Heart right ventricle (tissue), 16 donors: ENCODE measurements around the gene OR2AG1. TPM values are rescaled to one million over a fixed set of nuclear protein-coding genes. Genes with fewer than 3 reads are reported as not detected.
A peak's percentile ranks its signal among the peaks of the same experiment; 100 is the strongest.

Source experiments
- ATAC-seq, 8 donors: fragments of 200-7000 bp; cut with Tn5 transposase; one replicate each; pipeline ENCODE4 v1.9.1; 2020; ENCODE audit warnings: mild to moderate bottlenecking in 8 of 8, moderate library complexity in 8 of 8, moderate number of reproducible peaks in 1 of 8
- DNase-seq, 2 donors: peaks; one replicate each; pipeline ENCODE4 v3.0.0-alpha.2; 2020
- H3K27ac ChIP-seq, 10 donors: fragments of 200-600 bp; sonication (generic) in 2 of 10; one replicate each; pipeline versions ENCODE4 v1.5.0 to v1.8.0; 2020 to 2022; ENCODE audit warnings: mild to moderate bottlenecking in 3 of 10
- H3K27me3 ChIP-seq, 7 donors: fragments of 200-600 bp; one replicate each; pipeline ENCODE4 v1.8.0; 2021 to 2022; ENCODE audit warnings: mild to moderate bottlenecking in 2 of 7
- H3K36me3 ChIP-seq, 9 donors: fragments of 200-600 bp; sonication (generic) in 1 of 9; one replicate each; pipeline versions ENCODE4 v1.5.0 to v1.8.0; 2020 to 2022; ENCODE audit warnings: mild to moderate bottlenecking in 2 of 9
- H3K4me1 ChIP-seq, 9 donors: fragments of 200-600 bp; sonication (generic) in 1 of 9; one replicate each; pipeline versions ENCODE4 v1.5.0 to v1.8.0; 2020 to 2022; ENCODE audit warnings: mild to moderate bottlenecking in 4 of 9
- H3K4me3 ChIP-seq, 10 donors: fragments of 200-600 bp; sonication (generic) in 2 of 10; one replicate each; pipeline versions ENCODE4 v1.5.0 to v1.8.0; 2020 to 2022; ENCODE audit warnings: mild to moderate bottlenecking in 7 of 10, moderate library complexity in 2 of 10
- H3K9me3 ChIP-seq, 11 donors: fragments of 200-600 bp in 10 of 11; sonication (generic) in 2 of 11; one replicate each; pipeline versions ENCODE4 v1.5.0 to v1.8.0; 2013 to 2022; ENCODE audit warnings: mild to moderate bottlenecking in 2 of 11, control low read depth in 1 of 11, moderate library complexity in 1 of 11
- WGBS, 2 donors: extraction: QIAGEN DNeasy Blood & Tissue Kit; methylation state at CpG; one replicate each; pipeline ENCODE4 v1.1.7; 2013; ENCODE audit warnings: inconsistent platforms in 1 of 2; 5-methylcytosine and 5-hydroxymethylcytosine counted together
- intact Hi-C, 10 donors: fragments of 100-400 bp; cut with DNase I; formaldehyde crosslinking; loops; one replicate each; pipeline versions ENCODE4 v1.11.1 to v1.14.2; 2022
- polyA plus RNA-seq, 2 donors: library from polyadenylated mRNA; stranded (reverse); fragments of 200-250 nt; gene quantifications; one replicate each; pipeline ENCODE4 v1.2.3, GENCODE V29; 2013
- total RNA-seq, 10 donors: library from RNA; stranded (reverse); fragmentation: NEBNext Ultra II Directional in 3 of 10; extraction: Animal tissue kit (Norgen Biotek cat#: 25700) in 3 of 10; gene quantifications; one replicate each; pipeline versions ENCODE4 v1.2.1 to v1.2.4, GENCODE V29; 2021 to 2023
- TF ChIP-seq, protein P1 (sequence below), 9 donors: fragments of 200-600 bp; sonication (generic) in 2 of 9; IDR thresholded peaks; one replicate each; pipeline versions ENCODE4 v1.5.0 to v1.8.0; 2021 to 2022; ENCODE audit warnings: antibody characterized with exemption in 9 of 9, mild to moderate bottlenecking in 5 of 9, moderate library complexity in 1 of 9
- donor health status: Arrhythmogenic right ventricular cardiomyopathy.
- donor health status: ischemic (EF 13 %, LVEDD 7.1; RV severe dilation, severe dysfunction).
- donor health status: healthy with polysubstance abuse.
- donor health status: DM: no; HTN: yes; CAD: no.
- donor health status: DM: no; HTN: no; CAD: no.
- donor health status: ischemic (EF 25% LVEDD 6.9; RV normal size, moderate dysfunction).
- donor health status: ischemic (EF 25% LVEDD 5.7; RV mildly dilated, moderate dysfunction).
- donor health status: healthy.
- donor health status: DM: yes; HTN: yes; CAD: no.
- donor health status: Ischemic cardiomyopathy.
- donor health status: ischemic (EF 35%, LVEDD 5.7; RV mildly dilated, moderate dysfunction).
- donor health status: nonischemic (EF 11% LVEDD 7.7; RV severe dilation, severe dysfunction).
- donor health status: DM: yes; HTN: yes; CAD: no.
- donor health status: PGD.
- donor health status: ischemic (EF 29% LVEDD 5.4; RV normal size, mild dysfunction).
- donor health status: nonischemic (EF 23%, LVEDD 6.1; RV moderate dilation, normal function).

The OR2AG1 gene
- total and polyA plus RNA-seq, 12 donors, result not detected

DNA sequence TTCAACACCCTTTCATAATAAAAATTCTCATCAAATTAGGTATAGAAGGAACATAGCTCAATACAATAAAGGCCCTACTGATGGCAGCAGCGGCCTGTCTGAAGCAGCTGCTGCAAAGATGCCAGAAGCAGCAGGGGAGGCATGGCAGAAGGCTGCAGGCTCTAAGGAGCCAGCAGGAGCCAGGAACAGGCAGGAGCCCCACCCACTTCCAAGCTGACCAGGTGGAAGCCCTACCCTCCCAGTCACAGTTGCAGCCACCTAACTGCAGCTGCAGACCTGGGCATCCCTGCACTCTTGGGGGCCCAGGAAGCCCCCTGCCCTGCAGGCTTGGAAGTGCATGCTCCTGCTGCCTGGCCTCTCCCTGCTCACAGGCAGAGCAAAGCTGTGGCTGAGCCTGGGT lies 34.9 kb downstream of the OR2AG1 start:
- H3K4me3 ChIP-seq, result no peak overlapping the region
- WGBS, 2 donors, result 35 to 53% methylated on average over 1 of the region's 1 CpG
- ATAC-seq (no peak), DNase-seq (no peak)
- H3K27me3 ChIP-seq, result peaks cover 0 to 5% (median 3%) of the 10 kb centered on the region in 7 donors
- H3K4me1 ChIP-seq, result no peaks in the 10 kb centered on the region
- H3K27ac ChIP-seq, result no peak overlapping the region
- TF ChIP-seq, protein P1, sequence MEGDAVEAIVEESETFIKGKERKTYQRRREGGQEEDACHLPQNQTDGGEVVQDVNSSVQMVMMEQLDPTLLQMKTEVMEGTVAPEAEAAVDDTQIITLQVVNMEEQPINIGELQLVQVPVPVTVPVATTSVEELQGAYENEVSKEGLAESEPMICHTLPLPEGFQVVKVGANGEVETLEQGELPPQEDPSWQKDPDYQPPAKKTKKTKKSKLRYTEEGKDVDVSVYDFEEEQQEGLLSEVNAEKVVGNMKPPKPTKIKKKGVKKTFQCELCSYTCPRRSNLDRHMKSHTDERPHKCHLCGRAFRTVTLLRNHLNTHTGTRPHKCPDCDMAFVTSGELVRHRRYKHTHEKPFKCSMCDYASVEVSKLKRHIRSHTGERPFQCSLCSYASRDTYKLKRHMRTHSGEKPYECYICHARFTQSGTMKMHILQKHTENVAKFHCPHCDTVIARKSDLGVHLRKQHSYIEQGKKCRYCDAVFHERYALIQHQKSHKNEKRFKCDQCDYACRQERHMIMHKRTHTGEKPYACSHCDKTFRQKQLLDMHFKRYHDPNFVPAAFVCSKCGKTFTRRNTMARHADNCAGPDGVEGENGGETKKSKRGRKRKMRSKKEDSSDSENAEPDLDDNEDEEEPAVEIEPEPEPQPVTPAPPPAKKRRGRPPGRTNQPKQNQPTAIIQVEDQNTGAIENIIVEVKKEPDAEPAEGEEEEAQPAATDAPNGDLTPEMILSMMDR (IDR thresholded peaks at IDR 0.05), result no peak
- peaks cover 0 to 15% (median 0%) of the 10 kb centered on the region in 11 donors for H3K9me3 ChIP-seq
- intact Hi-C loops, result no loop called here
- H3K36me3 ChIP-seq, result no peaks in the 10 kb centered on the region

DNA sequence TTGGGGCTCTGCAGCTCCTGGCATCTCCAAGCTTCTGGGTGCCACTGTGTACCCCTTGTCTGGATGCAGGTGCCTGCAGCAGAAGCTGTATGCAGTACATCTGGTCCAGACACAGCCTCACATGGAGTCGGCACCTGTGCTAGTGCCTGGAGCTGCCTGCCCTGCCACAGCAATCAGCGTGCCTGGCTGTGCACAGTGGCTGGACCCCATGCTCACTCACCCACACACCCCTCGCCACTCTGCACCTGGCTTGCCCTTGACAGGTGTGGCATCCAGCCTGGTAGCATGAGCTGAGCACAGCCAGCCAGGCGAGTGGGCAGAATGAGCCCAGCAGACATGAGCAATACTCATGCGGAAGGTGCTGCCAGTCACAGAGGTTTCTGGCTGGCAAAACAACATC lies 36.1 kb downstream of the OR2AG1 start:
- intact Hi-C loops, result no loop called here
- ATAC-seq, result no peak

DNA sequence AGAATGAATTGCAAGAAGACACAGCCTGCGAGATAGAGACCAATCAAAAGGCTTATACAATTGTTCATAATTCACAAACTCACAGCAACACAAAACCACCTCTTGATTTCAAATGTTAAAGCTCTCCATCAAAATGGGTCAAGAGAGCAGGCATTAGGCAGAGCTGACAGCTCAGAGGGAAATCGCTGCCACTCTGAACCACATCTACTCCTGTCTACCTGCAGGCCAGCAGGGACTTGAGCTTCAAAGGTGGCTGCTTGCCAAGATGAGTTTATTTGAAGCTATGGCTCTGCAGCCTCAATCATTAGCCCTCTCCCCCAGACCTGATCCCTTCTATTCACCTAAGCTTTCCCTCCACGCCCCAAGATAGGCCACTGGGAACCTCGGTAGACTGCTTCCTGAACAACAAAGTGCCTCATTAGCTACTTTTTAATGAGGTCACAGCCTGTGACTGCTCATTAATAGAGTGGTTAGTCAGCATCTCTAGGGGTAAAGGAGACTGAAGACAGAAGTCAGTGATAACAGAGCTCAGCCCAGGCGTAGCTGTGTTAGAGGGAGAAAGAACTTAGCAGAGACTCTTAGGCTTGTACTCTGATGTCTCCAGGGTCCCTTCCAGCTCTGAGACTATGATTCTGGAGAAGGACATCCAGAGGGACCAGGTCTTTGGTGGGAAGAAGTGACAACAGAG lies 41.5 kb downstream of the OR2AG1 start:
- Histone ChIP-seq H3K27me3 (peaks cover 0 to 5% (median 0%) of the 10 kb centered on the region in 7 donors), H3K36me3 (no peaks in the 10 kb centered on the region), H3K4me1 (no peaks in the 10 kb centered on the region), H3K4me3 (no peak overlapping the region), H3K9me3 (peaks cover 0 to 15% (median 0%) of the 10 kb centered on the region in 11 donors), H3K27ac (no peak overlapping the region)
- 45 to 54% methylated on average over 5 of the region's 5 CpGs for WGBS, 2 donors
- DNase-seq (no peak), ATAC-seq (no peak)
- intact Hi-C loops, result no loop called here
- TF ChIP-seq, protein P1 (IDR thresholded peaks at IDR 0.05), result no peak

More for the DNA sequence above, 36.1 kb downstream of the OR2AG1 start:
- Histone ChIP-seq H3K9me3 (peaks cover 0 to 15% (median 0%) of the 10 kb centered on the region in 11 donors), H3K27me3 (no peaks in the 10 kb centered on the region), H3K27ac (no peak overlapping the region), H3K4me1 (no peaks in the 10 kb centered on the region), H3K4me3 (no peak overlapping the region), H3K36me3 (no peaks in the 10 kb centered on the region)
- DNase-seq, result no peak
- TF ChIP-seq, protein P1 (IDR thresholded peaks at IDR 0.05), result no peak
- 90 to 93% methylated on average over 5 of the region's 5 CpGs for WGBS, 2 donors

DNA sequence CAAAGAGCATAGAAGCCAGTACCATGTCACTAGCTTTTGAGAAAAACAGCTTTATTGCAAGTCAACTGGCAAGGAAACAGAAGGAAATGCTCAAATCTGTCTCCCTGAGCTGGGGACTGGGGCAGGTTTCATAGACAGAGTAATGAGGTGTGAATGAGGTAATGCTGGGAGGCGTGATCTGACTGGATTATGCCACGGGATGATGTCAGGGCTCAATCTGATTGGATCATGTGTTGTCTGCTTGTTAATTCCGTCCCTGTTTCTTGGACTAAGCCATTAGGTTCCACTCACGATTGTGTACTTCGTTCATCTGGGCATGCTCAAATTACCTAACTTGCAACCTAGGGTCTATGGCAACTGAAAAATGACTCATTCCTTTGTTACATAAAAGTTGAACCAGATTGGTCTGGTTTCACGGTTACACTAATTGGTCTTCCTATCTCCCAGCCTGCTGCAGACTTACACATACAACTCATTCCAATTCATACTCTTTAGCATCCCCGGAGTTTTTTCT lies 42.5 kb downstream of the OR2AG1 start:
- TF ChIP-seq, protein P1 (IDR thresholded peaks at IDR 0.05), result no peak
- Histone ChIP-seq H3K4me3 (no peak overlapping the region), H3K27me3 (peaks cover 0 to 5% (median 0%) of the 10 kb centered on the region in 7 donors), H3K27ac (no peak overlapping the region), H3K36me3 (no peaks in the 10 kb centered on the region), H3K9me3 (peaks cover 0 to 8% (median 0%) of the 10 kb centered on the region in 11 donors), H3K4me1 (no peaks in the 10 kb centered on the region)
- intact Hi-C loops, result no loop called here
- 74 to 77% methylated on average over 7 of the region's 7 CpGs for WGBS, 2 donors
- ATAC-seq (peak in 3 of 8 donors; percentile 40 to 74 (median 53)), DNase-seq (no peak)
